ENCODE data around the gene NLGN2. TPM values are rescaled to one million over a fixed set of nuclear protein-coding genes. Genes with fewer than 3 reads are reported as not detected.

NLGN2 gene
- total and polyA plus RNA-seq, 2 experiments from 2014 or later: 5.2 to 26.3 TPM

DNA sequence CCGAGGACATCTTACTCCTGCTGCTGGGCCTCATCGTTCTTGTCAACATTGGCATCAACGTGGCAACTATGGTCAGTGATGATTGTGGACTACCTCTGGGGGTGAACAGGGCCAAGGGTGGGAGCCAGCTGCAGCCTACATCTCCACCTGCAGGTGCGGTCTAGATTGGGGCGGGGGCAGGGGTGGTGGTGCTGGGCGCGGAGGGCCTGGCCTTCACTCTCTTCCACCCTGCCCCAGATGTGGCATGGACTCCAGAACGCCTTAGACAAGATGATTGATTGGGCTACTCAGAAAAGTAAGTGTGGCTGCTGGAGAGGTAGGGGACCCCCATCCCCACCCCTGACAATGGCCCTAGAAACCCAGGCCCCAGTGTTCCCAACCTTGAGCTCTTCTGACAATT, 18.1 kb downstream of the NLGN2 start:
- Histone ChIP-seq H3K4me3 (no peak overlapping the region), H3K27ac (no peak overlapping the region), H3K36me3 (no peaks in the 10 kb centered on the region), H3K4me1 (ENCODE audit: low read depth) (no peaks in the 10 kb centered on the region), H3K9me3 (ENCODE audit: low read depth) (no peaks in the 10 kb centered on the region), H3K27me3 (no peaks in the 10 kb centered on the region)
- TF ChIP-seq, protein P1, sequence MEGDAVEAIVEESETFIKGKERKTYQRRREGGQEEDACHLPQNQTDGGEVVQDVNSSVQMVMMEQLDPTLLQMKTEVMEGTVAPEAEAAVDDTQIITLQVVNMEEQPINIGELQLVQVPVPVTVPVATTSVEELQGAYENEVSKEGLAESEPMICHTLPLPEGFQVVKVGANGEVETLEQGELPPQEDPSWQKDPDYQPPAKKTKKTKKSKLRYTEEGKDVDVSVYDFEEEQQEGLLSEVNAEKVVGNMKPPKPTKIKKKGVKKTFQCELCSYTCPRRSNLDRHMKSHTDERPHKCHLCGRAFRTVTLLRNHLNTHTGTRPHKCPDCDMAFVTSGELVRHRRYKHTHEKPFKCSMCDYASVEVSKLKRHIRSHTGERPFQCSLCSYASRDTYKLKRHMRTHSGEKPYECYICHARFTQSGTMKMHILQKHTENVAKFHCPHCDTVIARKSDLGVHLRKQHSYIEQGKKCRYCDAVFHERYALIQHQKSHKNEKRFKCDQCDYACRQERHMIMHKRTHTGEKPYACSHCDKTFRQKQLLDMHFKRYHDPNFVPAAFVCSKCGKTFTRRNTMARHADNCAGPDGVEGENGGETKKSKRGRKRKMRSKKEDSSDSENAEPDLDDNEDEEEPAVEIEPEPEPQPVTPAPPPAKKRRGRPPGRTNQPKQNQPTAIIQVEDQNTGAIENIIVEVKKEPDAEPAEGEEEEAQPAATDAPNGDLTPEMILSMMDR (IDR thresholded peaks at IDR 0.05; ENCODE audit: low read depth, low read length): no peak
- no peak for DNase-seq (ENCODE audit: low read depth in 1 of 2, low spot score in 1 of 2)

DNA sequence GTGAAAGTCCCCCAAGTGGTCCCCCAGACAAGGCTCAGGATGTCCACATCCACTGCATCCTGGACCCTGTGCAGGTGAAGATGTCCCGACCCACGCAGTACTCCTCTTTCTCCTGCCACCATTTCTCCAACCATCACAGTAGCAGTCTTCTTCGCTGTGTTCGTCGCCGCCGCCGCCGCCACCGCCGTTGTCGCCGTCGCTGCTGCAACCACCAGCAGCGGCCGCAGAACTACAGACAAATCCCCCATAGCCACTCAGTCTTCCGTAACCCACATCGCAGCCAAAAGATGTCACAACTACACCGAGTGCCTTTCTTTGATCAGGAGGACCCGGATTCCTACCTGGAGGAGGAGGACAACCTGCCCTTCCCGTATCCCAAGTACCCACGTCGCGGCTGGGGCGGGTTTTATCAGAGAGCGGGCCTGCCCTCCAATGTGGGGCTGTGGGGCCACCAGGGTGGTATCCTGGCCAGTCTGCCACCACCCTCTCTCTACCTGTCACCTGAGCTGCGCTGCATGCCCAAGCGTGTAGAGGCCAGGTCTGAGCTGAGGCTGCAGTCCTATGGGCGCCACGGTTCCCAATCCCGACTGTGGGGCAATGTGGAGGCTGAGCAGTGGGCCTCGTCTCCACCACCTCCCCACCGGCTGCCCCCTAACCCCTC, 18.7 kb downstream of the NLGN2 start:
- H3K4me3 ChIP-seq: no peak overlapping the region
- no peak overlapping the region for H3K27ac ChIP-seq
- TF ChIP-seq, protein P1 (IDR thresholded peaks at IDR 0.05; ENCODE audit: low read depth, low read length): no peak
- H3K9me3 ChIP-seq (ENCODE audit: low read depth): no peaks in the 10 kb centered on the region
- no peaks in the 10 kb centered on the region for H3K27me3 ChIP-seq
- no peaks in the 10 kb centered on the region for H3K36me3 ChIP-seq
- no peaks in the 10 kb centered on the region for H3K4me1 ChIP-seq (ENCODE audit: low read depth)
- DNase-seq (ENCODE audit: low read depth in 1 of 2, low spot score in 1 of 2): no peak

DNA sequence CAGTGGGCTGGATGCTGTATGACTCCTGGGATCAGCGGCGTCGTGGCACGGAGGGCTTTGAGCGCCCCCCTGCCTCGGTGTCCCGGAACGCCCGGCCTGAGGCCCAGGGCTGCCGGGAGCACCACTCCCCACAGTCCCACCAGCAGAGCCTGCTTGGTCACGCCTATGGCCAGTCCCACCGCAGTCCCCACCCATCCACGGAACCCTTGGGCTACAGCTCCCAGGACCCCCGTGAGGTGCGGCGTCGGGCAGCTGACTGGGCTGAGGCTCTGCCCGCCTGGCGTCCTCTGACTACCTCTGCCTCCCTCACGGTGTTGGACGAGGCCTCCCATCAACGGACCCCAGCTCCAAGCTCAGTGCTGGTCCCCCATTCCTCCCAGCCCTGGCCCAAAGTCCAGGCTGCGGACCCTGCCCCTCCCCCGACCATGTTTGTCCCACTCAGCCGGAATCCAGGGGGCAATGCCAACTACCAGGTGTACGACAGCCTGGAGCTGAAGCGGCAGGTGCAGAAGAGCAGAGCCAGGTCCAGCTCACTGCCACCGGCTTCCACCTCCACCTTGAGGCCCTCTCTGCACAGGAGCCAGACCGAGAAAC, 19.3 kb downstream of the NLGN2 start:
- Histone ChIP-seq H3K36me3 (no peaks in the 10 kb centered on the region), H3K4me1 (ENCODE audit: low read depth) (no peaks in the 10 kb centered on the region), H3K9me3 (ENCODE audit: low read depth) (no peaks in the 10 kb centered on the region), H3K27me3 (no peaks in the 10 kb centered on the region), H3K27ac (no peak overlapping the region), H3K4me3 (no peak overlapping the region)
- no peak for DNase-seq (ENCODE audit: low read depth in 1 of 2, low spot score in 1 of 2)
- TF ChIP-seq, protein P1 (IDR thresholded peaks at IDR 0.05; ENCODE audit: low read depth, low read length): no peak

DNA sequence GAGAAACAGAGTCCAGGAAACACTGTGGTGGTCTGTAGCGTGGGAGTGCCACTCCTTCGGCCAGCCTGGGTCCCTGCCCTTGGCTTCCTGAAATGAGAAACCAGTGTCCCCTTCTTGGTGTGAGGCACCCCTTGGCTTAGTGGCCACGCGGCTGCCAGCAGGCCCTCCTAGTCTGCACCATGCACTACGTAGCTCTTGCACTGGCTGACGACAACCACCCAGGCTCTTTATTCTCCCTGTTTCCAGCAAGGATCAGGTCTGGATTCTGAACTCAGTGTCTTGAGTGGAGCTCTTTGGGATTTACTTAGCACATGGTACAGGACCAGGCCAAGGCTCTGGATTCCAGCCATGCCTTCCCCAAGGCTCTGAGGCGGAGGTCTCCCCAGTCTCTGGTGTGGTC, 19.9 kb downstream of the NLGN2 start:
- Histone ChIP-seq H3K4me3 (no peak overlapping the region), H3K4me1 (ENCODE audit: low read depth) (no peaks in the 10 kb centered on the region), H3K9me3 (ENCODE audit: low read depth) (no peaks in the 10 kb centered on the region), H3K27ac (no peak overlapping the region), H3K27me3 (no peaks in the 10 kb centered on the region), H3K36me3 (no peaks in the 10 kb centered on the region)
- TF ChIP-seq, protein P1 (IDR thresholded peaks at IDR 0.05; ENCODE audit: low read depth, low read length): no peak
- DNase-seq (ENCODE audit: low read depth in 1 of 2, low spot score in 1 of 2): no peak

DNA sequence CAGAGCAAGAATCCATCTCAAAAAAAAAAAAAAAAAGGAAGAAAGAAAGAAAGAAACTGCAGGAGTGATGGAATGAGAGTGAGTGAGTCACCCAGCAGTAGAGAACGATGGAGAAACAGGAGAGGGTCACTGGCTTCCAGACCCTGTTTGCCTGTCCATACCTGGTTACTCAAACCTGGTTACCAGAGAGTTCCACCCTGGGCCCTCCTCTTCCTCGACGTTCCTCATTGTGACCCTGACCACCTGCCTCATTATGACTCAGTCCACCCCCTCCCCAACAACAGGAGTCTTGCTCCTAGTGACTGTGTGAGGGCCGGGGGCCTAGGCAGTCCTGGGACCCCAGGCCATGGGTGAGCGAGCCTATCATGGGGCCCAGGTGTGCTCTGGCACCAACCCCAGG, 20.9 kb downstream of the NLGN2 start, which contains the start of gene SPEM3:
TSS of gene SPEM3 (plus strand) at position 301 of the 400 bp plus-strand sequence. CDS start at position 347, 46 bp downstream.
- Histone ChIP-seq H3K27ac (no peak within 1 kb of the TSS), H3K9me3 (ENCODE audit: low read depth) (no peaks in the 10 kb centered on the region), H3K4me1 (ENCODE audit: low read depth) (no peaks in the 10 kb centered on the region), H3K27me3 (no peaks in the 10 kb centered on the region), H3K4me3 (no peak within 1 kb of the TSS), H3K36me3 (no peaks in the 10 kb centered on the region)
- TF ChIP-seq, protein P1 (IDR thresholded peaks at IDR 0.05; ENCODE audit: low read depth, low read length): no peak
- DNase-seq (ENCODE audit: low read depth in 1 of 2, low spot score in 1 of 2): no peak

All from cardiac muscle cell (in vitro differentiated cells and primary cell).